ENCODE measurements around the gene ESR2. TPM values are rescaled to one million over a fixed set of nuclear protein-coding genes. Genes with fewer than 3 reads are reported as not detected.

ESR2 gene
- total and polyA plus RNA-seq, 4 donors, result 0.01 to 0.28 (median 0.09) TPM

DNA sequence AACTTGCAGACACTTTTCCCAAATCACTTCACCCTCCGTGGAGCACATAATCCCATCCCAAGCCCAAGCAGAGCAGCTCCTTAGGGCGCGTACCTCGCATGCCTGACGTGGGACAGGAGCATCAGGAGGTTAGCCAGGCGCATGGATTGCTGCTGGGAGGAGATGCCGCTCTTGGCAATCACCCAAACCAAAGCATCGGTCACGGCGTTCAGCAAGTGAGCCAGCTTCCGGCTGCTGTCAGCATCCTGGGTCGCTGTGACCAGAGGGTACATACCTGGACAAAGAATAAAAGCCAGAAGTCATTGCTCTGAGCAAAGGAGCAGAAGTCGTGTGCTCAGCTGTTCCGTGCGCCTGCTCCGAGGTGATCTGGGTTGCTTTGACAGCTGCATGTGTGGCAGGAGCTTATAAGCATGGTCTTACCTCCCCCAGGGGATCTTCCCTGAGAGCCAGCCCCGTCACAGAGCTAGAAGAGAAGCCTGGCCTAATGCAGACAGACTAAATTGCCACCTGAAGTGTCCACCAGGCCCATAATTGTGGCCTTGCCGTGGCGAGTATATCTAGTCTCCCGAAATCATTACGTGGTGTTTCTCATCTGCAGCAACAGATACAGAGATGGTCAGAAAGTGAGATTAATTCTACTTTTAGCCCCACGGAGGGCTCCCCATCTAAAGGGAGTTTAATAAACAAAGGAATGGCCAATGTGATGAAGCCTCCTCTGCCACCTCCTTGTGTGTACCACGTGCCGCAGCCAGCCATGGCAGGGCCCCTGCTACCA lies 59.1 kb downstream of the ESR2 start:
- Histone ChIP-seq H3K27ac (ENCODE audit: low read depth in 1 of 2, low read length in 2 of 2) (no peak overlapping the region), H3K9ac (ENCODE audit: low read depth in 1 of 2, low read length in 2 of 2) (no peak overlapping the region), H3K27me3 (ENCODE audit: control insufficient read depth in 4 of 4, insufficient read depth in 4 of 4, low read length in 3 of 4) (no peaks in the 10 kb centered on the region), H3K4me3 (ENCODE audit: low read depth in 1 of 3, low read length in 3 of 3) (no peak overlapping the region), H3K36me3 (ENCODE audit: control insufficient read depth in 4 of 4, insufficient read depth in 3 of 4, low read depth in 1 of 4, low read length in 3 of 4) (peaks cover 0 to 12% (median 2%) of the 10 kb centered on the region in 4 donors), H3K4me1 (ENCODE audit: control insufficient read depth in 4 of 4, insufficient read depth in 4 of 4, low read length in 3 of 4) (no peaks in the 10 kb centered on the region), H3K9me3 (ENCODE audit: control insufficient read depth in 4 of 4, low read length in 3 of 4) (no peaks in the 10 kb centered on the region)
- 71% methylated on average over 24 of the region's 24 CpGs for WGBS
- TF ChIP-seq, protein P1, sequence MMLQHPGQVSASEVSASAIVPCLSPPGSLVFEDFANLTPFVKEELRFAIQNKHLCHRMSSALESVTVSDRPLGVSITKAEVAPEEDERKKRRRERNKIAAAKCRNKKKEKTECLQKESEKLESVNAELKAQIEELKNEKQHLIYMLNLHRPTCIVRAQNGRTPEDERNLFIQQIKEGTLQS (IDR thresholded peaks at IDR 0.05), result no peak
- TF ChIP-seq HNF4A (conservative IDR thresholded peaks at IDR 0.05) (no peak), FOXA1 (IDR thresholded peaks at IDR 0.05) (no peak)
- DNase-seq (ENCODE audit: low spot score), result no peak

DNA sequence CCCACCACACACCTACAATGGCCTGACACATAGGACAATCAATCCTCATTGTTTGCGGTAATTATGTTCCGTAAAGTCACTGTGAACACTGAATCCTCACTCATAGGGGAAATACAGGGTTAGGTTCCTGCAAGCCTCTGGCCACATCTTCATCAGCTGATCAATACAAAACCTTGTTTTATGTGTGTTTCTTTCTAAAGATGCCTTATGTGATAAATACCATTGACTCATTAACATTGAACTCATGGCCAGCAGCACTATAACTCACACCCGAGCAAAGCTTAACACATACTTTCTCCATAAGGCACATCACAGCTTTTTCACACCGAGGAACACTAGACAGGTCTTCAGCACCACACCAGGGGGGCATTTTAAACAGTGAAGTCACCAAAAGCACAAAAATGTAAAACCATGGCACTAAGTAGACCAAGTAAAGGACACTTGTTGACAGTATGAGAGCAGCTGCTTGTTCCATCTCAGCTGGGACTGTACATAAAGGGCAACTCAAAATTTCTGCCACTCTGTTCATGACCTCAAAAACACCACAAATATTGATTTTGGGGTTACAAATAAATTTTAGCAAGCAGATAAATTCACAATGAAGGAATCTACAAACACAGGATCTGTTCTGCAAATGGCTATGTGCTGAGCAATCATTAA lies 60.5 kb downstream of the ESR2 start:
- no peak overlapping the region for H3K4me3 ChIP-seq (ENCODE audit: low read depth in 1 of 3, low read length in 3 of 3)
- H3K27me3 ChIP-seq (ENCODE audit: control insufficient read depth in 4 of 4, insufficient read depth in 4 of 4, low read length in 3 of 4), result no peaks in the 10 kb centered on the region
- H3K27ac ChIP-seq (ENCODE audit: low read depth in 1 of 2, low read length in 2 of 2), result no peak overlapping the region
- H3K9me3 ChIP-seq (ENCODE audit: control insufficient read depth in 4 of 4, low read length in 3 of 4), result no peaks in the 10 kb centered on the region
- no peak overlapping the region for H3K9ac ChIP-seq (ENCODE audit: low read depth in 1 of 2, low read length in 2 of 2)
- no peaks in the 10 kb centered on the region for H3K4me1 ChIP-seq (ENCODE audit: control insufficient read depth in 4 of 4, insufficient read depth in 4 of 4, low read length in 3 of 4)
- WGBS, result 87% methylated on average over 4 of the region's 4 CpGs
- H3K36me3 ChIP-seq (ENCODE audit: control insufficient read depth in 4 of 4, insufficient read depth in 3 of 4, low read depth in 1 of 4, low read length in 3 of 4), result peaks cover 6 to 22% (median 7%) of the 10 kb centered on the region in 4 donors
- TF ChIP-seq EGR1 (IDR thresholded peaks at IDR 0.05; ENCODE audit: low read depth in 2 of 2) (no peak), RAD21 (IDR thresholded peaks at IDR 0.05) (no peak), YY1 (IDR thresholded peaks at IDR 0.05) (no peak), SP1 (IDR thresholded peaks at IDR 0.05) (no peak), TAF1 (conservative IDR thresholded peaks at IDR 0.05) (no peak), GABPA (IDR thresholded peaks at IDR 0.05 in 1 of 2, conservative IDR thresholded peaks at IDR 0.05 in 1 of 2) (no peak), JUND (IDR thresholded peaks at IDR 0.05) (no peak)
- TF ChIP-seq, protein P2, sequence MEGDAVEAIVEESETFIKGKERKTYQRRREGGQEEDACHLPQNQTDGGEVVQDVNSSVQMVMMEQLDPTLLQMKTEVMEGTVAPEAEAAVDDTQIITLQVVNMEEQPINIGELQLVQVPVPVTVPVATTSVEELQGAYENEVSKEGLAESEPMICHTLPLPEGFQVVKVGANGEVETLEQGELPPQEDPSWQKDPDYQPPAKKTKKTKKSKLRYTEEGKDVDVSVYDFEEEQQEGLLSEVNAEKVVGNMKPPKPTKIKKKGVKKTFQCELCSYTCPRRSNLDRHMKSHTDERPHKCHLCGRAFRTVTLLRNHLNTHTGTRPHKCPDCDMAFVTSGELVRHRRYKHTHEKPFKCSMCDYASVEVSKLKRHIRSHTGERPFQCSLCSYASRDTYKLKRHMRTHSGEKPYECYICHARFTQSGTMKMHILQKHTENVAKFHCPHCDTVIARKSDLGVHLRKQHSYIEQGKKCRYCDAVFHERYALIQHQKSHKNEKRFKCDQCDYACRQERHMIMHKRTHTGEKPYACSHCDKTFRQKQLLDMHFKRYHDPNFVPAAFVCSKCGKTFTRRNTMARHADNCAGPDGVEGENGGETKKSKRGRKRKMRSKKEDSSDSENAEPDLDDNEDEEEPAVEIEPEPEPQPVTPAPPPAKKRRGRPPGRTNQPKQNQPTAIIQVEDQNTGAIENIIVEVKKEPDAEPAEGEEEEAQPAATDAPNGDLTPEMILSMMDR (IDR thresholded peaks at IDR 0.05; ENCODE audit: low read depth, low read length, missing input control), result no peak
- TF ChIP-seq, protein P3, sequence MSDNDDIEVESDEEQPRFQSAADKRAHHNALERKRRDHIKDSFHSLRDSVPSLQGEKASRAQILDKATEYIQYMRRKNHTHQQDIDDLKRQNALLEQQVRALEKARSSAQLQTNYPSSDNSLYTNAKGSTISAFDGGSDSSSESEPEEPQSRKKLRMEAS (IDR thresholded peaks at IDR 0.05), result no peak
- DNase-seq (ENCODE audit: low spot score), result no peak

DNA sequence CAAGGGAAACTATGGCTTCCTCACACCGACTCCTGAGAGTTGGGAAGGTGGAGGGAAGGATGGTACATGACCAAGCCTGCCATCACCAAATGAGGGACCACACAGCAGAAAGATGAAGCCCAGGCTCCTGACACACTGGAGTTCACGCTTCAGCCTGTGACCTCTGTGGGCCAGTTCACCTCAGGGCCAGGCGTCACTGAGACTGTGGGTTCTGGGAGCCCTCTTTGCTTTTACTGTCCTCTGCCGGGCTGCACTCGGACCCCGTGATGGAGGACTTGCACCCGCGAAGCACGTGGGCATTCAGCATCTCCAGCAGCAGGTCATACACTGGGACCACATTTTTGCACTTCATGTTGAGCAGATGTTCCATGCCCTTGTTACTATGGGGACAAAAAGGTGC lies 61.2 kb downstream of the ESR2 start:
- Histone ChIP-seq H3K9ac (ENCODE audit: low read depth in 1 of 2, low read length in 2 of 2) (no peak overlapping the region), H3K4me1 (ENCODE audit: control insufficient read depth in 4 of 4, insufficient read depth in 4 of 4, low read length in 3 of 4) (no peaks in the 10 kb centered on the region), H3K27me3 (ENCODE audit: control insufficient read depth in 4 of 4, insufficient read depth in 4 of 4, low read length in 3 of 4) (no peaks in the 10 kb centered on the region), H3K4me3 (ENCODE audit: low read depth in 1 of 3, low read length in 3 of 3) (no peak overlapping the region), H3K9me3 (ENCODE audit: control insufficient read depth in 4 of 4, low read length in 3 of 4) (no peaks in the 10 kb centered on the region), H3K36me3 (ENCODE audit: control insufficient read depth in 4 of 4, insufficient read depth in 3 of 4, low read depth in 1 of 4, low read length in 3 of 4) (peaks cover 8 to 29% (median 14%) of the 10 kb centered on the region in 4 donors), H3K27ac (ENCODE audit: low read depth in 1 of 2, low read length in 2 of 2) (no peak overlapping the region)
- no peak for DNase-seq (ENCODE audit: low spot score)
- 94% methylated on average over 9 of the region's 9 CpGs for WGBS
- TF ChIP-seq RAD21 (IDR thresholded peaks at IDR 0.05) (no peak), EGR1 (IDR thresholded peaks at IDR 0.05; ENCODE audit: low read depth in 2 of 2) (no peak), SP1 (IDR thresholded peaks at IDR 0.05) (no peak), GABPA (IDR thresholded peaks at IDR 0.05 in 1 of 2, conservative IDR thresholded peaks at IDR 0.05 in 1 of 2) (no peak), RXRA (IDR thresholded peaks at IDR 0.05) (no peak), YY1 (IDR thresholded peaks at IDR 0.05) (no peak), FOXA2 (IDR thresholded peaks at IDR 0.05) (no peak), HNF4A (conservative IDR thresholded peaks at IDR 0.05) (no peak), JUND (IDR thresholded peaks at IDR 0.05) (no peak), NR2F2 (IDR thresholded peaks at IDR 0.05) (no peak), HNF4G (IDR thresholded peaks at IDR 0.05) (no peak), FOXA1 (IDR thresholded peaks at IDR 0.05) (no peak), TAF1 (conservative IDR thresholded peaks at IDR 0.05) (no peak)
- TF ChIP-seq, protein P4, sequence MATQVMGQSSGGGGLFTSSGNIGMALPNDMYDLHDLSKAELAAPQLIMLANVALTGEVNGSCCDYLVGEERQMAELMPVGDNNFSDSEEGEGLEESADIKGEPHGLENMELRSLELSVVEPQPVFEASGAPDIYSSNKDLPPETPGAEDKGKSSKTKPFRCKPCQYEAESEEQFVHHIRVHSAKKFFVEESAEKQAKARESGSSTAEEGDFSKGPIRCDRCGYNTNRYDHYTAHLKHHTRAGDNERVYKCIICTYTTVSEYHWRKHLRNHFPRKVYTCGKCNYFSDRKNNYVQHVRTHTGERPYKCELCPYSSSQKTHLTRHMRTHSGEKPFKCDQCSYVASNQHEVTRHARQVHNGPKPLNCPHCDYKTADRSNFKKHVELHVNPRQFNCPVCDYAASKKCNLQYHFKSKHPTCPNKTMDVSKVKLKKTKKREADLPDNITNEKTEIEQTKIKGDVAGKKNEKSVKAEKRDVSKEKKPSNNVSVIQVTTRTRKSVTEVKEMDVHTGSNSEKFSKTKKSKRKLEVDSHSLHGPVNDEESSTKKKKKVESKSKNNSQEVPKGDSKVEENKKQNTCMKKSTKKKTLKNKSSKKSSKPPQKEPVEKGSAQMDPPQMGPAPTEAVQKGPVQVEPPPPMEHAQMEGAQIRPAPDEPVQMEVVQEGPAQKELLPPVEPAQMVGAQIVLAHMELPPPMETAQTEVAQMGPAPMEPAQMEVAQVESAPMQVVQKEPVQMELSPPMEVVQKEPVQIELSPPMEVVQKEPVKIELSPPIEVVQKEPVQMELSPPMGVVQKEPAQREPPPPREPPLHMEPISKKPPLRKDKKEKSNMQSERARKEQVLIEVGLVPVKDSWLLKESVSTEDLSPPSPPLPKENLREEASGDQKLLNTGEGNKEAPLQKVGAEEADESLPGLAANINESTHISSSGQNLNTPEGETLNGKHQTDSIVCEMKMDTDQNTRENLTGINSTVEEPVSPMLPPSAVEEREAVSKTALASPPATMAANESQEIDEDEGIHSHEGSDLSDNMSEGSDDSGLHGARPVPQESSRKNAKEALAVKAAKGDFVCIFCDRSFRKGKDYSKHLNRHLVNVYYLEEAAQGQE (IDR thresholded peaks at IDR 0.05), result no peak
- TF ChIP-seq, protein P5, sequence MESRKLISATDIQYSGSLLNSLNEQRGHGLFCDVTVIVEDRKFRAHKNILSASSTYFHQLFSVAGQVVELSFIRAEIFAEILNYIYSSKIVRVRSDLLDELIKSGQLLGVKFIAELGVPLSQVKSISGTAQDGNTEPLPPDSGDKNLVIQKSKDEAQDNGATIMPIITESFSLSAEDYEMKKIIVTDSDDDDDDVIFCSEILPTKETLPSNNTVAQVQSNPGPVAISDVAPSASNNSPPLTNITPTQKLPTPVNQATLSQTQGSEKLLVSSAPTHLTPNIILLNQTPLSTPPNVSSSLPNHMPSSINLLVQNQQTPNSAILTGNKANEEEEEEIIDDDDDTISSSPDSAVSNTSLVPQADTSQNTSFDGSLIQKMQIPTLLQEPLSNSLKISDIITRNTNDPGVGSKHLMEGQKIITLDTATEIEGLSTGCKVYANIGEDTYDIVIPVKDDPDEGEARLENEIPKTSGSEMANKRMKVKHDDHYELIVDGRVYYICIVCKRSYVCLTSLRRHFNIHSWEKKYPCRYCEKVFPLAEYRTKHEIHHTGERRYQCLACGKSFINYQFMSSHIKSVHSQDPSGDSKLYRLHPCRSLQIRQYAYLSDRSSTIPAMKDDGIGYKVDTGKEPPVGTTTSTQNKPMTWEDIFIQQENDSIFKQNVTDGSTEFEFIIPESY (IDR thresholded peaks at IDR 0.05), result no peak
- TF ChIP-seq, protein P1 (IDR thresholded peaks at IDR 0.05), result no peak

All from liver (tissue), 9 donors.